Measurements from ENCODE around the gene RNF167.

- TF ChIP-seq GABPA (IDR thresholded peaks at IDR 0.05; ENCODE audit: borderline replicate concordance, insufficient read depth, low read length) (no peak), POLR2A (IDR thresholded peaks at IDR 0.05; ENCODE audit: control extremely low read depth in 1 of 2, low read depth in 2 of 2, low read length in 2 of 2) (no peak), CTCF (IDR thresholded peaks at IDR 0.05; ENCODE audit: control extremely low read depth in 1 of 3, insufficient read depth in 1 of 3, low read depth in 1 of 3, low read length in 3 of 3) (no peak), JUN (IDR thresholded peaks at IDR 0.05; ENCODE audit: low read depth, low read length) (no peak), POLR2AphosphoS5 (IDR thresholded peaks at IDR 0.05; ENCODE audit: low read depth, low read length) (no peak), CHD7 (IDR thresholded peaks at IDR 0.05; ENCODE audit: insufficient replicate concordance, low read length) (no peak)
These were observed 3.6 kb upstream of the RNF167 start for GRCh38 chr17:4936436-4936835.
